Sigmoid colon (tissue), 4 donors: ENCODE data around the gene PODXL.

Source experiments
- POLR2A ChIP-seq, 2 donors: fragments of 450-650 bp; IDR thresholded peaks; one replicate each; pipeline ENCODE4 v1.6.1; 2016; ENCODE audit warnings: antibody characterized with exemption in 2 of 2, mild to moderate bottlenecking in 2 of 2, moderate library complexity in 2 of 2
- POLR2AphosphoS5 ChIP-seq, 4 donors: sonication (generic); formaldehyde crosslinking; IDR thresholded peaks; one replicate each; pipeline ENCODE4 v1.6.1; 2017; ENCODE audit warnings: antibody characterized with exemption in 4 of 4

- TF ChIP-seq POLR2AphosphoS5 (IDR thresholded peaks at IDR 0.05) (no peak), POLR2A (IDR thresholded peaks at IDR 0.05) (no peak)
These were observed 29.8 kb upstream of the PODXL start for GRCh38 chr7:131586259-131586658.
